Measurements from ENCODE around the gene IGFBP5. TPM values are rescaled to one million over a fixed set of nuclear protein-coding genes. Genes with fewer than 3 reads are reported as not detected.

Gene IGFBP5
- total and polyA plus RNA-seq, 8 donors, result 92.1 to 923 (median 330) TPM

DNA sequence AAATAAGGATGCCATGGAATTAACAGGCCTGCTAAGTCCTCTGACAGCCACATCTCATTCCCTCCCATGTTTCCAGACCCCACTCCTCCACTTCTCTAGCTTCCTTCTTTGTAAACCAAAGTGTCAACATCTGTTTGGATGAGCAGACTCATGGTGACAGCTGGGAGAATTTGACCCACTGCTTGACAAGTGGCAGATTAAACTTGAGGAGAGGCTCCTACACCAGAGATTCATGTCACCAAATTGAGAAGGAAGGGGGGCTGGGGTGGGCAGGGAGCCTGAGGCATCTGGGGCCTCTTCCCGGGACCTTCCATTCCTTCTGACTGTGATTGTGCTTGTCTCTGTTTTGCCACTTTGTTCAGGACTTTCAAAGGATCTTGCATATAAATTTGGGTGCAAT, 41.0 kb upstream of the IGFBP5 start:
- Histone ChIP-seq H3K27me3 (no peaks in the 10 kb centered on the region), H3K9me3 (no peaks in the 10 kb centered on the region), H3K4me3 (no peak overlapping the region), H3K4me1 (peaks cover 8 to 46% (median 31%) of the 10 kb centered on the region in 4 donors), H3K27ac (peak overlapping the region in 1 of 5 donors; percentile 83), H3K36me3 (no peaks in the 10 kb centered on the region)
- no peak for TF ChIP-seq POLR2A (IDR thresholded peaks at IDR 0.05)
- TF ChIP-seq, protein P1, sequence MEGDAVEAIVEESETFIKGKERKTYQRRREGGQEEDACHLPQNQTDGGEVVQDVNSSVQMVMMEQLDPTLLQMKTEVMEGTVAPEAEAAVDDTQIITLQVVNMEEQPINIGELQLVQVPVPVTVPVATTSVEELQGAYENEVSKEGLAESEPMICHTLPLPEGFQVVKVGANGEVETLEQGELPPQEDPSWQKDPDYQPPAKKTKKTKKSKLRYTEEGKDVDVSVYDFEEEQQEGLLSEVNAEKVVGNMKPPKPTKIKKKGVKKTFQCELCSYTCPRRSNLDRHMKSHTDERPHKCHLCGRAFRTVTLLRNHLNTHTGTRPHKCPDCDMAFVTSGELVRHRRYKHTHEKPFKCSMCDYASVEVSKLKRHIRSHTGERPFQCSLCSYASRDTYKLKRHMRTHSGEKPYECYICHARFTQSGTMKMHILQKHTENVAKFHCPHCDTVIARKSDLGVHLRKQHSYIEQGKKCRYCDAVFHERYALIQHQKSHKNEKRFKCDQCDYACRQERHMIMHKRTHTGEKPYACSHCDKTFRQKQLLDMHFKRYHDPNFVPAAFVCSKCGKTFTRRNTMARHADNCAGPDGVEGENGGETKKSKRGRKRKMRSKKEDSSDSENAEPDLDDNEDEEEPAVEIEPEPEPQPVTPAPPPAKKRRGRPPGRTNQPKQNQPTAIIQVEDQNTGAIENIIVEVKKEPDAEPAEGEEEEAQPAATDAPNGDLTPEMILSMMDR (IDR thresholded peaks at IDR 0.05), result no peak
- no peak for DNase-seq
- WGBS, 5 donors, result 0 to 74% (median 0%) methylated on average over 1 of the region's 1 CpG
- intact Hi-C loops (cut with DNase I; ENCODE audit: low total_unique reads), result no loop called here

DNA sequence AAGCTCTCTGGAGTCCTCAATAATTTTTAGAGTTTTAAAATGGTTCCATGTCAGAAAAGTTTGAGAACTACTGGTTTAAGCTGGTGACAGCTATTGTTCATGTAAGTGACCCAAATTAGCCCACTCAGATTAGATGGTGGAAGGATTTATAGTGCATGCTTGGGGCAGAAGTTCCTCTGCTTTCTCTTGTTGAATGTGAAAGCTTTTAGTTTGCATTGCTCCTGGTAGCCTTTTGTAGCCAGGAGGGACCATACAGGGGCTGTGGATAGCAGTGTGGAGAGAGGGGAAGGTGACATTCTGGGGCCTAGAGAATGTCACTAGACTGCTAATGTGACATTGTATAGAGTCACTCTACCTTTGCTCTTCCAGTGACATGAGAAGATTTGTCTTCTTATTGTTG, 40.3 kb upstream of the IGFBP5 start:
- Histone ChIP-seq H3K27me3 (no peaks in the 10 kb centered on the region), H3K4me1 (peaks cover 7 to 39% (median 25%) of the 10 kb centered on the region in 4 donors), H3K9me3 (no peaks in the 10 kb centered on the region), H3K4me3 (no peak overlapping the region), H3K36me3 (no peaks in the 10 kb centered on the region), H3K27ac (peak overlapping the region in 2 of 5 donors; percentile 2 to 83)
- TF ChIP-seq, protein P1 (IDR thresholded peaks at IDR 0.05), result no peak
- TF ChIP-seq POLR2A (IDR thresholded peaks at IDR 0.05), result no peak
- TF ChIP-seq POLR2AphosphoS5 (IDR thresholded peaks at IDR 0.05), result no peak
- TF ChIP-seq EP300 (IDR thresholded peaks at IDR 0.05), result no peak
- DNase-seq, result no peak
- intact Hi-C loops (cut with DNase I; ENCODE audit: low total_unique reads), result no loop called here

DNA sequence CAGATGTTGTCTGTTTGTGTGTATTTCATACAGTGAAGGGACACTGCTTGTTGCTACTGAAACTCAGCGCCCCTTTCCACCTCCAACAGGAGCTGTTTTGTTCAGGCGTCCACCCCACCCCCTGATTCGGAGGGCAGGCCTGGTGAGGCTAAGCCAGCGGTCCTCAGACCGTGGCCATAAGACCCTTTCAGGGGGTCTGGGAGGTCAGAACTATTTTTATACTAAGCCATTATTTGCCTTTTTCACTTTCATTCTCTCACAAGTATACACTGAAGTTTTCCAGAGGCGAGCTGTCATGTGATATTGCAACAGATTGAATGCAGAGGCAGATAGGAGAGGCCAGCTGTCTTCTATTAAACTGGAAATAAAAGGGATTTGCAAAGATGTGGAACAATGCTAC, 39.7 kb upstream of the IGFBP5 start:
- peak; percentile 43 to 75 (median 65) for TF ChIP-seq POLR2AphosphoS5 (IDR thresholded peaks at IDR 0.05)
- no peak for TF ChIP-seq POLR2A (IDR thresholded peaks at IDR 0.05)
- H3K27me3 ChIP-seq, result no peaks in the 10 kb centered on the region
- H3K4me1 ChIP-seq, result peaks cover 3 to 34% (median 19%) of the 10 kb centered on the region in 4 donors
- peak in 1 of 2 donors; percentile 87 for DNase-seq
- peak overlapping the region in 4 of 5 donors; percentile 26 to 83 (median 42) for H3K27ac ChIP-seq
- intact Hi-C loops (cut with DNase I; ENCODE audit: low total_unique reads), result no loop called here
- H3K36me3 ChIP-seq, result no peaks in the 10 kb centered on the region
- WGBS, 5 donors, result 62 to 79% (median 69%) methylated on average over 6 of the region's 6 CpGs
- H3K4me3 ChIP-seq, result no peak overlapping the region
- H3K9me3 ChIP-seq, result no peaks in the 10 kb centered on the region

DNA sequence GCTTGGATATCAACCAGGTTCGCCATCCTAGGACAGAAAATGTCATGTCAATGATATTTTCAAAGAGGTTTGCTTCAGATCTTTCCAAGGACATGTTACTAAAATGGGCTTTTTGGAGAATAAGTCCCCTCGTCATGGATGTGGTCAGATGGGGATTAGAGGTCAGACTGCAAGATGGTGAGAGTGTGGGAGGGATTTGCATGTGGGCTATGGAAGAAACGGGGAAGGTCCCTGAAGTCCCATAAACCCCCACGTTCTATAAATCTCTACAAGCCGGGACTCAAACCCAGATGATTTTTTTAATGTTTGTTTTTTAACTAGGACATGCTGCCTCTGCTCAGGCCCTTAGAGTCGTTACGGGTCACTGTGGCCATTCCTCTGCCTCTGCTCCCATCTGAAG, 37.7 kb upstream of the IGFBP5 start:
- 76 to 86% (median 82%) methylated on average over 7 of the region's 7 CpGs for WGBS, 5 donors
- no peaks in the 10 kb centered on the region for H3K27me3 ChIP-seq
- H3K4me3 ChIP-seq, result no peak overlapping the region
- H3K4me1 ChIP-seq, result peaks cover 0 to 13% (median 3%) of the 10 kb centered on the region in 4 donors
- intact Hi-C loops (cut with DNase I; ENCODE audit: low total_unique reads), result no loop called here
- TF ChIP-seq EP300 (IDR thresholded peaks at IDR 0.05), result no peak
- TF ChIP-seq, protein P1 (IDR thresholded peaks at IDR 0.05), result no peak
- no peak for TF ChIP-seq POLR2A (IDR thresholded peaks at IDR 0.05)
- no peak for TF ChIP-seq POLR2AphosphoS5 (IDR thresholded peaks at IDR 0.05)
- H3K9me3 ChIP-seq, result no peaks in the 10 kb centered on the region
- H3K36me3 ChIP-seq, result no peaks in the 10 kb centered on the region
- DNase-seq, result no peak
- no peak overlapping the region for H3K27ac ChIP-seq

DNA sequence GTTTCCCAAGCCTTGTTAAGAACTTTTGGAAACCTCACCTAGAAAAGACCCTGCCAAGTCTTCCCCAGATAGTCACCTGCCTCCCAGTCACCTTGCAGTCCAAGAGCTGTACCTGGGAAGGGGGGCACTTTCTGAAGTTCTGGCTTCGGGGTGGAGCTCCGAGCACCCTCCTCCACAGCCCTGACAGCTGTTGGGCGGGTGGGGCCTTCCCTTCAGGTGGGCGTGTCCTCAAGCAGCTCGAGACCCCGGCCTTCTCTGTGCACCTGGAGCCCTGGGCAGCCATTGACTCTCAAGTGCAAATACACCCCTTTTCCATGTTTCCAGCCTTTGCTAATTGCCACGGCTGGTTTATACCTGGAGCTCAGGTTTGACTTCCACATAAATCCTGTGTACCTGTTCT, 37.0 kb upstream of the IGFBP5 start:
- WGBS, 5 donors, result 48 to 80% (median 55%) methylated on average over 7 of the region's 7 CpGs
- no peaks in the 10 kb centered on the region for H3K27me3 ChIP-seq
- no peak overlapping the region for H3K27ac ChIP-seq
- no peak overlapping the region for H3K4me3 ChIP-seq
- TF ChIP-seq POLR2AphosphoS5 (IDR thresholded peaks at IDR 0.05) (no peak), POLR2A (IDR thresholded peaks at IDR 0.05) (no peak), EP300 (IDR thresholded peaks at IDR 0.05) (no peak)
- TF ChIP-seq, protein P1 (IDR thresholded peaks at IDR 0.05), result no peak
- peaks cover 0 to 12% (median 3%) of the 10 kb centered on the region in 4 donors for H3K4me1 ChIP-seq
- intact Hi-C loops (cut with DNase I; ENCODE audit: low total_unique reads), result no loop called here
- no peaks in the 10 kb centered on the region for H3K36me3 ChIP-seq
- H3K9me3 ChIP-seq, result no peaks in the 10 kb centered on the region
- no peak for DNase-seq

All from stomach (tissue), 9 donors.